HG02798 (cell line): ENCODE results near the gene ZBTB12.
"Not testable (repeated sequence)": the region's sequence is repeated elsewhere in the genome, so short reads cannot be mapped to it uniquely, and the experiment has no call there.

ENCODE experiments used
- ATAC-seq: cut with Tn5 transposase; IDR thresholded peaks from one replicate; pipeline ENCODE4 v1.9.1; 2021; ENCODE audit warnings: mild to moderate bottlenecking; ENCODE audit not compliant: unreplicated experiment, poor library complexity

Gene ZBTB12

DNA sequence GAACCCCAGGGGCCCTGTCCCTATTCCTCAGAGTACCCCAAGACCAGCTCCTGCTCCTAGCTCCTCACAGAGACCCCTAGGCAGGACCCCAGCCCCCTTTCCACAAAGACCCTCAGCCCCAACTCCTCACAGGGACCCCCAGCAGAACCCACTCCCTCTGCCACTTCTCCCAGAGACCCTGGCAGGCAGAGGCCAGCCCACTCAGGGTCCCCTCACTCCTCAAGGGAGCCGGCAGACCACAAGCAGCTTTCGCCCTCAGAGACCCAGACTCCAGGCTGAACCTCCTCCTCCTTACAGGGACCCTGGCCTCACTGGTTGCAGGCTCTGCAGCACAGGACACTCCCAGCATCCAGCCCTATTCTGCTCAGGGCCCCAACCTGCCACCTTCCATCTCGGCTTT is 23.7 kb downstream of the ZBTB12 start:
- ATAC-seq = no peak

DNA sequence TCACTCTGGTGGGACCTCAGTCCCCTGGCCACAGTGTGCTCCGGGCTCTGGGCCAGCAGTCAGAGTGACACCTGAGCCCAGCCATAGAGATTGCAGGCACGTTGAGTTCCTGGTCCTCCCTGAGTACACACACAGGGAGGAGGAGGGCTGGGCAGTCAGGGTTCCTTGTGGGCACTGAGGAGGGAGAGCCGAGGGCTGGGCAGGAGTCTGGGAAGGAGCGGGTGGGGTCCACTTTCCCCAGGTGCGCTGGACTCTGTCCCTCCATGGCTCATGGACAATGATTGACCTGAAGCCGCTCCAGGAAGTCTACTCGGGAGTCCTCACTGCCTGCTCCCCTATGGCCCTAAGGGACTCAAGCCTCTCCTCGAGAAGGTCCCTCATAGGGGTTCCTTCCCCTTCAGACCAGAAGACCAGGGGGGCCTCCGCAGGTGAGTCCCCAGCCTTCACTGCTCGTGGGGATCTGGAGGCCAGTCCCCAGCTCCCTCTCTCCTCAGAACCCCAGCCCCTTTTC is 24.2 kb downstream of the ZBTB12 start:
- no peak for ATAC-seq

DNA sequence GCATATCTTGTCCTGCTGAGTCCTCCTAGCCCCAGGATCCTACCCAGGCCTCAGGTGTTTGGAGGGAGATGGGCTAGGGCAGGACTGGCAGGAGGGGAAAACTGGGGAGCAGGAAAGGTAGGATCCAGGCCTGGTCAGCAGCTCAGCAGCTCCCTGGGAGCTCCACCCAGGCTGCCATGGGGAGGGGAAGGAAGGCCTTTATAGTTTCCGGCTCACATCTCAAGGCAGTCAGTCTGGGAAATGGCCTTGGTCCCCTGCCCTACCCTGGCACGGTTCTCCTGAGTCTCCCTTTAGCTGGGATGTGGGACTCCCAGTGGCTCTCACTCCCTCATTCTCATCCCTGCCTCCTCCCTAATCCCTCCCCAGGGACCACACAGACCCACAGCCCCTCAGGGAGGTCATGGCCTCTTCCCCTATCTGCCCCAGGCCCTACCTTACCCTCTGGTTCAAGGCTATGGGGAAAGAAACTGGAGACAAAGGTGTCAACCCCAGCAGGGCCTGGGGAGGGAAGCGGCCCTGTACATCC is 24.7 kb downstream of the ZBTB12 start:
- no peak for ATAC-seq

DNA sequence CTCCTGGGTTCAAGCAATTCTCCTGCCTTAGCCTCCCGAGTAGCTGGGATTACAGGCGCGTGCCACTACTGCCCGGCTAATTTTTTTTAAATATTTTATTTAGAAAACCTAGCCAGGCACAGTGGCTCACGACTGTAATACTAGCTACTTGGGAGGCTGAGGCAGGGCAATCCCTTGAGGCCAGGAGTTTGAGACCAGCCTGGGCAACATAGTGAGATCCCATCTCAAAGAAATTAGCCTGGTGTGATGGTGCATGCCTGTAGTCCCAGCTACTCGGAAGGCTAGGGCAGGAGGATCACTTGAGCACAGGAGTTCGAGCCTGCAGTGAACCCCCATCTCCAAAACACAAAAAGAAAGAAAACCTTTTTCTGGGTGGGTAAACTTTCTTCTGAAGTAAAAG is 25.5 kb downstream of the ZBTB12 start:
- no peak for ATAC-seq

DNA sequence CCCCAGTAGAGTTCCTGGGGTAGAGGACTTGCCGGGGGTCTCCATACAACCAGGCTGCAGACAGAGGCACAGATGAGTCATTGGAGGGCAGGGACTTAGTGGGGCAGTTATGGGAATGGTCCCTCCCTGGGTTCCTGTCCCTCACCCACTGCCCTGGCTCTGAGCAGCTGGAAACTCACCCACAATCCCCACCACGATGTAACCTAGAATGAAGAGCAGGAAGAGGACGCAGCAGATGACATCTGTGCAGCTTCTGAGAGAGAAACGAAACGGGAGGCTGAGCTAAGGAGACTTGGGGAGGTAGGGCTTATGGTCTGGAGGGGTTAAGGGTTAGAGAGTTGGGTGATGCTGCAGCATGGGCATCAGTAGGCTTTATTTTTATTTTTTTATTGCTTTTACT is 26.0 kb downstream of the ZBTB12 start:
- no peak for ATAC-seq

DNA sequence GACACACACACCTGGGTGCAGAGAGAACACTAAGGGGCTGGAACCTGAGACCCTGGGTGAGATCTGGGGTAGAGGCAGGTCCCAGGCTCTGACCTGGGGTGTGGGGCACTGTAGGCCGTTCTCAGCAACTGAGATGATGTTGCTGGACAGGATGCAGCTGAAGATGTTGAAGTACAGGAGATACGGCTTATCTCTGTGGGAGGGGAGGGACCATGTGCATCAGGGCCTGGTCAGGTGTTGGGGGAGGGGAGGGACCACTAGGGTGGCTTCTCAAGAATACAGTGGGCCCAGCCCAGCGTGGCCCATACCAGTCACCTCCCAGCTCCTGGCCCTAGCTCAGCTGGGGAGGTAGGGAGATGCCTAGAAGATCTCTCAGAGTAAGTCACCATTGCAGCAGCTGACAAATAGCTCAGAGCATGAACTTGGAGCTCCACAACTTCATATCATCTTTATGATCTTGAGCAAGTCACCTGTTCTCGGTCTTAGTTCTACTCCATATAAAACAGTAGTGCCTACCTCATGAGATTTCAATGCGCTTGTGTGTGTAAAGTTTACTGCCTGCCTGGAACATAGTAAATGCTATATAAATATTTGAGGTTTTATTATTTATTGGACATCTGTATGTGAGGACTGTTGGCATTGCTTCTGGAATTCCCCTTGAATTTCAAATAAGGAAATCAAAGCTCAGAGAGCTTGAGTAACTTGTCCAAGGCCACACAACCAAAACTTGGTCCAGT is 26.9 kb downstream of the ZBTB12 start:
- ATAC-seq = no peak

DNA sequence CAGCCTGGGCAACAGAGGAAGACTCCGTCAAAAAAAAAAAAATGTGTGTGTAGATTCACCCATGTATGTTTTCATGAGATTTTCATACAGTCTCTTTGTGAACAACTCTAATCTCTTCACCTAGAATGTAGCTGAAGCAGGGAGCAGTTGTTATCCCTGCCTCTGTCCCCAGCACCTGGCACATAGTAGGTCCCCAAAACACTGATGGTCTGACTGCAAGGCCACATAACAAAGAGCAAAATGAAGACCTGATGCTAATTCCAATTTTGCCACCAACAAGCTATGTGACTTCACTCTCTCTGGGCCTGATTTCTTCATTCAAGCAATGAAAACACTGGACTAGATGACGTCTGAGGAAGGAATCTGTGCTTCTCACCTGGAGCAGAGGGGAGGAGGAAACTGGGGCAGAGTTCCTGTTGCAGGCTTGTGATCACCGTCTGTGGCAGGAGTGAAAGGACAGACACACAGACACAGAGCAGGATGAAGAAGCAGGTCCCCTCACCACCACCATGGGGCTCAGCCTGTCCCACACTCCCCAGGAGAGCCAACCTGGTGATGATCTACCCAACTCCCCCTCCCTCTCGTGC is 27.7 kb downstream of the ZBTB12 start:
- no peak for ATAC-seq

DNA sequence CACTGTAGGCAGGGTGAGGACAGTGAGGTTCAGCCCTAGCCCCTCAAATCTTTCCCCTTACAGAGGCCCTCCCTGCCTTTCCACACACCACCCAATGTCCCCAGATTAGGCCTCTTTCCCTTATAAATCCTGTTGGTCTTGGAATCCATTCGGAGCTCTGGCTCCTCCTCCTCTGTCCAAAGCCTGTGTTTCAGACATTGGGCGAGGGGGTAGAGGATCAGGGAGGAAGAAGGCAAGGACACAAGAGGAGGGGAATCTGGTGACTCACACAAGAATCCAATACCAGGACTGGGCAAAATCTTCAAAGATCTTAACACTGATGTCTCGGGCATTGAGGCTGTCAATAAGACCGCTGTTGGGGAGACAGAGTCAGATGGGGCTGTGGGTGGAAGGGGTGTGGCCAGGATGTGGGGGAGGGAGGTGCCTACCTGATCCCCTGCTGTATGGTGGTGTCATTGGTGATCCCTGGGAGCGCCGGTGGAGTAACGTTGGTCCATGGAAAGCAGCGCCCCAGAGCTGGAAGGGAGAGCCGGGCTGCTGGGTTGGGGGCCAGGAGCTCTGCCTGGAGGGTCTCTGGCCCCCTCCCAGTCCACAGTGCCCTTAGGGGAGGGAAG is 30.7 kb downstream of the ZBTB12 start:
- ATAC-seq = no peak

DNA sequence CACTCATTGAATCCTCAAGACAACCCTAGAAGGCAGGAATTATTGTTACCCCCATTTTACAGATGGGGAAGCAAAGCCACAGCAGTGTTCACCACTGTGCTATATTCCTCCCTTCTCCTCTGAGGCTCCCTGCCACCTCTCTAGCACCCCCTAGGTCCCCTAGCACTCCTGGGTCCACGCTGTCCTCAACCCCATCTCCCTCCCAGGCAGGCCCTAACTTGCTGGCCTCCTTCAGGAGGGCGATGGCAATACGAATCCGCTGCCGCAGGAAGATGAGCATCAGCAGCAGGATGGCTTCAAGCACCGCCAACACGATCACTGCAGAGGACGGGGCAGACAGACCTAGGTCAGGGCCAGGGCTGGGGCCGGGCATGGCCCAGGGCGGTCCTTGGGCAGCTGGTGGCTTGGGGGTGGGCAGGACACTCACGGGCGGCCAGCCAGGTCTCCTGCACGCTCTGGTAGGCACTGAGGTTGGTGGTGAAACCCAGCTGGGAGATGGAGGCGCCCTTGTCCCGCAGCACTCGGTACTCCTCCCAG is 31.4 kb downstream of the ZBTB12 start:
- ATAC-seq = no peak

DNA sequence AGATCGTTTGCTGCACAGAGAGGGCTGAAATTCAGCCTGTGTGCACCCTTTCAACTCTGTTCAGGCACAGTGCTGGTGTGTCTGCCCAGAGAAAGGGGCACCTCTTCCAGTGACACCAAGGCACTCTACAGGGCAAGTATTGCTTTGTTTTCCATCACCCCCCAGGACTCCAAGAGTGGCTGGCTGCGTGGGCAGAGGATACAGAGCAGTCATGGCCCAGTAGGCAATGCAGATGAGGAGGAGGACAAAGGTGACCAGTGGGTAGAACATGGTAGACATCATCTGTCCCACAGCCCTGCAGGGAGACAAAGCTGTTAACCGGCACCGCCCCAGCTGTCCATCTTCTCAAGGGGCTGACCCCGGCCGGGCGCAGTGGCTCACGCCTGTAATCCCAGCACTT is 32.5 kb downstream of the ZBTB12 start:
- ATAC-seq = no peak

DNA sequence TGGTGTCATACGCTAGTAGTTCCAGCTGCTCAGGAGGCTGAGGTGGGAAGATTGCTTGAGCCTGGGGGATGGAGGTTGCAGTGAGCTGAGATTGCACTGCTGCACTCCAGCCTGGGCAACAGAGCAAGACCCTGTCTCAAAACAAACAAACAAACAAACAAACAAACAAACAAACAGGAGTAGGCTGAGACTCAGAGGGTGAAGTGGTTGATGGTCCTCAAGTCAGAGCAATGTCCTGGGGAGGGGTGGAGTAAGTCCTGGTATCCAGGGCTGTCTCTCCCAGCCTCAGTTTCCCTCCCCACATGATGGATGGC is 33.3 kb downstream of the ZBTB12 start:
- not testable (repeated sequence) for ATAC-seq

DNA sequence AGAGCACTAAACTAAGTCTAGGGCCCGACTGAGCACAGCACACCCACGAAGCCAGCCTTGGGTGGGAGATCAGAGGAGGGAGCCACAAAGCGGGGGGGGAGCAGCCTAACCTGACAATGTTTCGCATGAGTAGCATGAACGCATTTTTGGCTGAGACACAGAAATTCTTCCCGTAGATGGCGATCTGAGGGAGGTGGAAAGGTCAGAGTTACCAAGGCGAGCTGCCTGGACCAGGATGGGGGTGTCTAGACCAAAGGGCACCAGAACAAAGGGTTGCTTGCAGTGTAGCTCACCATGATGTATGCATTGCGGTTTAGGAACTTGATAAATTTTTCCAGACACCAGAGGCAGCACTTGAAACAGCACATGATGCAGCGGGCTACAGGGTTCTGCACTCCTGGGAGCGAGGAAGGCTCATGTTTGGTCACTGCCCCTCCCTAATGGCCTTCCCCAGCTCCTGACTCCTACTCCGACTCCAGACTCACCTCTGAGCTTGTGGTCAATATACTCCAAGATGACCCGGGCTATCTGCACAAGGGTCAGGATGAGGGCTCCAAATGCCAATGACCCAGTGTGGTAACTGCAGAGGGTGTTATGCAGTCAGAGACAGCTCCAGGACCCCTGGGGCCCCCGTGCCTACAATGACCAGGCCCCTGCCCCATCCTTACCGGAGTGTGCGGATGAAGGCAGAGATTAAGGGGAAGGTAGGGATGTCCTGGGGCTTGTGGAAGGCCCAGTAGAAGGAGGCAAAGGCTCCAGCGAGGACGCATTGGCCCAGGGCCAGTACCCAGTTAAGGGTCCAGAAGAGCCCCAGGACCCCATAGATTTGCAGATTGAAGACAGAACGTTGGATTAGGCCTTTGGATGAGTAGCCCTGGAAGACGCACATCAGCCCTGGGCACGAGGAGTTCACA is 36.4 kb downstream of the ZBTB12 start:
- ATAC-seq = no peak

DNA sequence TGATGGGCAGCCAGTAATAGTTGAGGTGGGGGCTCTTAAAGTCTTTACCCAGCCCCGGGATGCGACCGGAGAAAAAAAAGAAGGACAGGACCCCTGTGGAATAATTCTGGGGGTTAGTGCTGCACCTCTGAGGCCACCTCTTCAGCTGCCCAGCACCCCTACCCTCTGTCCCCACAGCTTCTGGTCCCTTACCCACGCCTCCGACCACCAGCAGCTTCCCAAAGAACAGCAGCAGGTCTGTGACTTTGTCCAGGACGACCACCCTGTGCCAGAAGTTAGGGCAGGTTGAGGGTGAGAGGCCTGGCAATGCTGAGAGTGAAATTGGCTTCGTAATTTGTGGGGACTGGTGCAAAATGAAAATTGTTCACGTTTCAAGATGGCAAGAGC is 37.1 kb downstream of the ZBTB12 start:
- ATAC-seq = no peak

DNA sequence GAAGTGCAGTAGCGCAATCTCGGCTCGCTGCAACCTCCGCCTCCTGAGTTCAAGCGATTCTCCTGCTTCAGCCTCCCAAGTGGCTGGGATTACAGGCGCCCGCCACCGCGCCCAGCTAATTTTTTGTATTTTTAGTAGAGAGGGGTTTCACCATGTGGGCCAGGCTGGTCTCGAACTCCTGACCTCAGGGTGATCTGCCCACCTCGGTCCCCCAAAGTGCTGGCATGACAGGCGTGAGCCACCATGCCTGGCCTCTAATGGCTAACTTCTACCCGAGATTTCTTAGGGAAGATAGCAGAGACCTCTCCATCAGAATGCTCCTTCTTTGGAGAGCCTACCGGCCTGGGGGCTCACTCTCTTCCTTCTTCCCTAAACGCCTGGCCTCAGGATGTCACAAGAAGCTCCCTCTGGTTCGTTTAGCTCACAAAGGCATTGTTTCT is 37.7 kb downstream of the ZBTB12 start:
- ATAC-seq = not testable (repeated sequence)

DNA sequence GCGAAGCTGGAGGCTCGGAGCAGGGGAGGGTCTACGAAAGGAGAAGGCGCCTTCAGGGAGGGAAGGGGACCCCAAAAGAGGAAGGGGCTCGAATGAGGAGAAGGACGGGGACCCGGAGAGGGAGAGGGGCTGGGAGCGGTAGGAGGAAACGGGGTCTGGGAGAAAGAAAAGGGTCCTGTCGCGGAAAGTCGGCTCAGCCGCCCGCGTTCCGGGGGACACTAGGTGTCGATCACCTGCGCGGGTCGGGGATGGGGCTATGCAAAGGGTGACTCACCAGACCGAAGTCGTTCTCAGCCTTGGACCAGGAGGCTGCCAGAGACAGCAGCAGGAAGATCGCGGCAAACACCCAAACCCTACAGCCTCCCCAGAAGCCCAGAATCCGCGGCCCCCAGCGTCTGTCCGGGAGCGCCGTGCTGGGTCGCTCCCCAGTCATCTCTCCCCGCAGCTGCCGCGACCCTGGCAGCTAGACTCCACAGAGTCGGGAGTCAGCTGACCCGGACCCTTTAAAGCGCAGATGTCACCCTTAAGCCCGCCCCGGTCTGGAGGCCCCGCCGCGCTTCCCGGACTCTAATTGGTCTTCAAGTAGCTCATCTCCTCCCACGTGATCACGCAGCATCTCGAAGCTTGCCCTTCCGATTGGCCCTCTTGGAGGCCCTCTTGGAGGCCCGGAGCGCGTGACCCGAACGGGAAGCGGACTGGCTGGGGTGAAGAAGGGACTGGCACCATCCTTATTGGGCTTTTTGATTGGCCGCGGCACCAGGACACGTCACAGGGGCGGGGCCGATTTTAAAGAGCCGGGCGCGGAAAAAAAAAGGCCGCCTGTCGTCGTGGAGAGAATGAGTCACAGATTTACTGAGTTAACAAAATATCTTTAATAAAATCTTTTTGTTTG is 39.3 kb downstream of the ZBTB12 start, which contains the start of gene NEU1:
Gene NEU1, minus strand, starts transcription at position 478 of the 892 bp plus-strand sequence. Its CDS starts 45 bp downstream, at position 433.
- peak; percentile 95 for ATAC-seq

DNA sequence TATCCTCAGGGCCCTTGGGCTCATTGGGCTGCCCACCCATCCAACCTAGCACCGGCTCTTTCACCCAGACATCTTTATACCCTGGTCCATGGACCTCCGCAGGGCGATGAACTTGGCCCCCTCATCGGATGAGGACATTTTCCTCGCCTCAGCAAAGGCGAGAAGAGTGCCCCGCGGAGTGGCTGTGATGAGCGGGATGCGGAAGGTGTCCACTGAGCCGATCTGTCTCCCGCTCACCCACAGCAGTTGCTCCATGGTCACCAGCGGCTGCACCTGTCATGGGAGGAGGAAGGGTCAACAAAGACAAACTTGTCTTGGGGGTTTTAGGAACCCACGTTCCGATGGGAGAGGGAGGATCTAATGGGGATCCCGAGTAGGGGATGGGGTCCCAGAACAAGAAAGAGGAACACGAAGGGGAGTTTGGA is 40.0 kb downstream of the ZBTB12 start:
- no peak for ATAC-seq

DNA sequence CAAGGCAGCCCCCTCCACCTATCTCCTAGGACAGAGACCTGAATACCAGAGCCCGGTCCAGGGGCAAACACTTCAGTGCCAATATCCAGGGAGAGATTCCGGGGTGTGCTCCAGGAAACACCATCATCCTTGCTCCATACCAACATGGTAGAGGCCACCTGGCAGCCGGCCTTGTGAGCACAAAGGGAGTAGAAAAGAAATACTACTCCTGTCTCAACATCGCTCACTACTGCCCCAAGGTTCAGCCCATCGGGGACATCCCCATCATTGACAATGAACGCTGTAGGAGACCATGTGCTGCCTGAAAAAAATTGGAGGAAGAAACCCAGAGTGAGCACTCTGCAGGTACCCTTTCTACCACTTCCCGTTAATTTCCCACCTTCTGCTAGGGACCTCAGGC is 40.7 kb downstream of the ZBTB12 start:
- ATAC-seq = no peak

DNA sequence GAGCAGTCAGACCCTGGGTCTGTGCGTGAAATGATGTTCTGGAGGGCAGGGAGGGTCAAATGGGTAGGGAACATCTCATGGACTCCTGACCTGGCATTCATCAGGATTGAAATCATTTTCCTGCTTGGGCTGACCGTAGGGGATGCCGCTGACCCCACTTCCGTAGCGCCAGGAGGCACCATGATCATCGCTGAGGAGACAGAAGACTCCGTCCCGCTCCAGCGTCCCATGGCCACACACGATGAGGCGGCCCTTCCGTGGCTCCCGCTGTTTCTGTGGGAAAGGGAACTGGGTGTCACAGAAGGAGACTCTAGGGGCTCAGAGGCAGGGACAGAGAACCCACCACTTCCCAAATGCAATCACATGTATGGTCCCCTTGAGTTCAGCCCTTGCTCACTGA is 41.5 kb downstream of the ZBTB12 start:
- no peak for ATAC-seq

DNA sequence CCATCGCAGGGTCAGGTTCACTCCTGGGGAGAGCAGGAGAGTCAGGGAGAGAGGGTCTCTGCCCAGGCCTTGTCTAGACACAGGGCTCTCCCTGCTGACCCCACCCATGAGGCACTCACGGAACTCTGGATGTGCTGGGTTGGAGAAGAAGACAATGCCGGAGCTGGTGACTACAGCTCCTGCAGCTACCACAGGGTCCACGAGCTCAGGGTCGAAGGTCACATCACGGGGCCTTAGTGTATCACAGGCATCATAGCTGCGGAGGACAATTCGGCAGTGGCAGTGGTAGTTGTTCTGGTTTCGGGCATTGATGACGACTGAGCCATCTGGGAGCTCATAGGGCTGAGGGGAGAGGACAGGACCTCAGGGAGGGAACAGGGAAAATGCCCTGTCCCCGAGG is 42.0 kb downstream of the ZBTB12 start:
- no peak for ATAC-seq
